Measurements from ENCODE around the gene SLC38A4. TPM values are rescaled to one million over a fixed set of nuclear protein-coding genes. Genes with fewer than 3 reads are reported as not detected.

The SLC38A4 gene
- polyA plus RNA-seq, 2 donors: 0.95 to 1.9 TPM

DNA sequence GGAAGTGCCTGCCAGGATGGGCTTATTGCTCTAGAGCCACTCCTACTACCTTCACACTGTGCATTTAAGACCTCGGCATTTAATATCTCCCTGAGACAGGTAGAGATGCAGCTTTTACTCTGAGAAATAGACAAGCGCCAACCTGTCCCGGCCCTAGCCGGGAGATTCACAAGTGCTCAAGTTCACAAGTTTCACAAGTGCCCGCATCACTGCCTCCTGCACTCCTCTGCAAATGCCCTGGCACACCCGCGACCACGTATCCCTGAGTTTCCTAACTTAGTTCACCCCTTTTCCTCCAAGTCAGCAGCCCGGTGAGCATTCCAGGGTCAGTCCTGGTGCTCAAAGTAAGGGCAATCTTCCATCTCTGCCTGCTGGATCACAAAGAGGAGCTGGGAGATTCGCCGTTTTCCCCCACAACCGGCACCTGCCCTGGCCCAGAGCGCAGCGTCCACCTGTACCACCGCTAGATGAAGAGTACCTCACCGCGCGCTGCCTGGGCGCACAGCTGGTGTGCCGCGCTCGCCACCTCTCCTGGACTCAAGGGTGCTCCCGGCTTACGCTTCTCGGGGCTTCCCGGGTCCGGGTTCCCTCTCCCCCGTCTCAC lies 5.0 kb upstream of the SLC38A4 start:
- 7 to 9% methylated on average over 28 of the region's 28 CpGs for WGBS, 2 donors
- Histone ChIP-seq H3K4me3 (ENCODE audit: low read depth in 1 of 2, low read length in 2 of 2) (peak overlapping the region; percentile 49 to 56), H3K9me3 (ENCODE audit: control insufficient read depth in 2 of 2, insufficient read depth in 1 of 2, low read depth in 1 of 2, low read length in 1 of 2) (no peaks in the 10 kb centered on the region), H3K27me3 (ENCODE audit: control insufficient read depth in 1 of 2, insufficient read depth in 2 of 2, low read length in 2 of 2) (no peaks in the 10 kb centered on the region), H3K27ac (ENCODE audit: low read depth in 2 of 2, low read length in 1 of 2) (no peak overlapping the region), H3K4me1 (ENCODE audit: control insufficient read depth in 2 of 2, insufficient read depth in 2 of 2, low read length in 1 of 2) (peaks cover 0 to 6% of the 10 kb centered on the region in 2 donors), H3K36me3 (ENCODE audit: control insufficient read depth in 2 of 2, insufficient read depth in 2 of 2, low read length in 1 of 2) (no peaks in the 10 kb centered on the region)

DNA sequence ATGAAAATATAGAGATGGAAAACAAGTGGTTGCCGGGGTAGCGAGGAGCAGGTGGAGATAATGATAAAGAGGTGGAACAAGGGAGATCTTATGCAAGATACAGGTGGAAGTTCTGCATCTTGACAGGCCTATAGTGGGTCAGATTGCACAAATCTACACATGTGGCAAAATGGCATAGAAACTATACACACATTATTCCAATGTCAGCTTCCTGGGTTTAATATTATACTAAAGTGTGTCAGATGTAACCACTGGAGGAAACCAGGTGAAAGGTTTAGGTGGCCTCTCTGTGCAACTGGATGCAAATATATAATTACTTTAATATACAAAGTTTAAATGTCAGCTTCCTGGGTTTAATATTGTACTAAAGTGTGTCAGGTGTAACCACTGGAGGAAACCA lies 1.1 kb downstream of the SLC38A4 start:
- Histone ChIP-seq H3K27ac (ENCODE audit: low read depth in 2 of 2, low read length in 1 of 2) (no peak overlapping the region), H3K36me3 (ENCODE audit: control insufficient read depth in 2 of 2, insufficient read depth in 2 of 2, low read length in 1 of 2) (no peaks in the 10 kb centered on the region), H3K27me3 (ENCODE audit: control insufficient read depth in 1 of 2, insufficient read depth in 2 of 2, low read length in 2 of 2) (no peaks in the 10 kb centered on the region), H3K4me1 (ENCODE audit: control insufficient read depth in 2 of 2, insufficient read depth in 2 of 2, low read length in 1 of 2) (no peaks in the 10 kb centered on the region), H3K4me3 (ENCODE audit: low read depth in 1 of 2, low read length in 2 of 2) (no peak overlapping the region), H3K9me3 (ENCODE audit: control insufficient read depth in 2 of 2, insufficient read depth in 1 of 2, low read depth in 1 of 2, low read length in 1 of 2) (no peaks in the 10 kb centered on the region)
- 96 to 98% methylated on average over 2 of the region's 2 CpGs for WGBS, 2 donors

DNA sequence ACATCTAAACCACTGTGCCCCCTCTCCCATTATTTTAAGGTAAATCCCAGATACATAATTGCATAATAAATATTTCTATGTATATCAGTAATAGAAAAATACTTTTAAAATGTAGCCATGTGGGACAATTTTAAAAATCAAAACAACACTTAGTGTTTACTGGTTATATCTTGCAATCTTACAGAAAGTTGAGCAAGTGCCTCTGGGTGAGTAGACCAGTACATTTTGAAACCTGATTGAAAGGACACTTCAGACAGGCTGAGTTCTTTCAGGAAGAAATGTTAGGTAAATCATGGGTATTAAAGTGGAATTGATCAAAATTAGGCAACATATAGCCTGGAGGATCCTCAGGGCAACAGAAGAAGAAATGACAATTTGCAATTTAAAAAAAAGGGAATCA lies 7.2 kb downstream of the SLC38A4 start:
- no peaks in the 10 kb centered on the region for H3K27me3 ChIP-seq (ENCODE audit: control insufficient read depth in 1 of 2, insufficient read depth in 2 of 2, low read length in 2 of 2)
- no peaks in the 10 kb centered on the region for H3K36me3 ChIP-seq (ENCODE audit: control insufficient read depth in 2 of 2, insufficient read depth in 2 of 2, low read length in 1 of 2)
- no peak overlapping the region for H3K27ac ChIP-seq (ENCODE audit: low read depth in 2 of 2, low read length in 1 of 2)
- no peak overlapping the region for H3K4me3 ChIP-seq (ENCODE audit: low read depth in 1 of 2, low read length in 2 of 2)
- no peaks in the 10 kb centered on the region for H3K9me3 ChIP-seq (ENCODE audit: control insufficient read depth in 2 of 2, insufficient read depth in 1 of 2, low read depth in 1 of 2, low read length in 1 of 2)
- H3K4me1 ChIP-seq (ENCODE audit: control insufficient read depth in 2 of 2, insufficient read depth in 2 of 2, low read length in 1 of 2): no peaks in the 10 kb centered on the region

DNA sequence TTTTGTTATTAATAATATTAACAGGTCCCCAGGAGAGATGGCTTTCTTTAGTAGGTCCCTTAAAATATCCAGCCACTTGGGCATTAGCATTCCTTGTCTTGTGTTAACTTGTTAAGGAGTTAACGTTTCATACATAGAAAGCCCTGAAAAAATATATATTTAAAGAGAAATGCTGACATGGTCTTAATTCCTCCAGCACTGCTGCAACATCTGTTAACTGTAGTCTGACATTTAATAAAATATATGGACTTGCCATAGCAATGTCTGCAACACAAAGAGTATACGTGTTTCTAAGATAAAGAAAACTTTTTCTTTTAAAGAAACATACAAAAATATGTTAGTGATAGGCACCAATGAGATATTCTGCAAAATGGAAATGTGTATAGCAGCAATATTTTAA lies 10.0 kb downstream of the SLC38A4 start:
- Histone ChIP-seq H3K27ac (ENCODE audit: low read depth in 2 of 2, low read length in 1 of 2) (no peak overlapping the region), H3K4me1 (ENCODE audit: control insufficient read depth in 2 of 2, insufficient read depth in 2 of 2, low read length in 1 of 2) (no peaks in the 10 kb centered on the region), H3K9me3 (ENCODE audit: control insufficient read depth in 2 of 2, insufficient read depth in 1 of 2, low read depth in 1 of 2, low read length in 1 of 2) (no peaks in the 10 kb centered on the region), H3K27me3 (ENCODE audit: control insufficient read depth in 1 of 2, insufficient read depth in 2 of 2, low read length in 2 of 2) (no peaks in the 10 kb centered on the region), H3K36me3 (ENCODE audit: control insufficient read depth in 2 of 2, insufficient read depth in 2 of 2, low read length in 1 of 2) (no peaks in the 10 kb centered on the region), H3K4me3 (ENCODE audit: low read depth in 1 of 2, low read length in 2 of 2) (no peak overlapping the region)
- 31 to 39% methylated on average over 2 of the region's 2 CpGs for WGBS, 2 donors

DNA sequence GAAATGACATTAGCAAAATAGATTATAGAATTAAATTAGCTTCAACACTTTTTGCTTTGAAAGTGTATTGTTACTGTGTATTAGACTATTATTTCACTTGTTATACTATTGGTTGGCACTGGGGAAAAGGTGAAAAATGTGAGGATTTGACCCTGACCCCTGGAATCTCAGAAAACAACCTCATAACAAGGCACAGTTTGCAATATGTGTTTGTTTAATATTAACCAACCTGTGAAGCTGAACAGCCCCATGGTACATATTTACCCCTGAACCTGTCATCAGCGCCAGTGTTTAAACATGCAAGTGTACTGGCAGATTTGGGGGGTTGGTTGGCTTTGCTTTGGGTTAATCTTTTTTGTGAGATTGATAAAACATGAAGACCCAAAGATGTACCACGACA lies 11.7 kb downstream of the SLC38A4 start:
- WGBS, 2 donors: 70 to 73% methylated on average over 2 of the region's 2 CpGs
- Histone ChIP-seq H3K4me1 (ENCODE audit: control insufficient read depth in 2 of 2, insufficient read depth in 2 of 2, low read length in 1 of 2) (no peaks in the 10 kb centered on the region), H3K27ac (ENCODE audit: low read depth in 2 of 2, low read length in 1 of 2) (no peak overlapping the region), H3K27me3 (ENCODE audit: control insufficient read depth in 1 of 2, insufficient read depth in 2 of 2, low read length in 2 of 2) (no peaks in the 10 kb centered on the region), H3K36me3 (ENCODE audit: control insufficient read depth in 2 of 2, insufficient read depth in 2 of 2, low read length in 1 of 2) (no peaks in the 10 kb centered on the region), H3K4me3 (ENCODE audit: low read depth in 1 of 2, low read length in 2 of 2) (no peak overlapping the region), H3K9me3 (ENCODE audit: control insufficient read depth in 2 of 2, insufficient read depth in 1 of 2, low read depth in 1 of 2, low read length in 1 of 2) (no peaks in the 10 kb centered on the region)

DNA sequence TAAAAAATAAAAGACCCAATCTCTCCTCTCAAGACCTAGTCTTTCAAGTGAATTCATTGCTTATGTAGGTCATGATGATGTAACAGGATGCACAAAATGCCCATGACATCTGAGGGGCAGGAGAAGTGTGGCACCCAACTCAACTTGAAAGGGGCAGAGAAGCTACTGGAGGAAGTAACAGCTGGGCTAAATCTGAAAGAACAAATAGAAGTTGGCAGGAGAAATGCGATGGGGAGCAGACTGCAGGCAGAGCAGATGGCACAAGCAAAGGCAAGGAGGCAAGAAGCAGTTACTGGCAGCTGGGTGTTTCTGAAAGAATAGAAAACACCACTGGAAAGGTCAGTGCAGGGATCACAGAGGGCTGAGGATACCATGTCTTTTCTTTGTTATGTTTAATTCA lies 14.6 kb downstream of the SLC38A4 start:
- H3K27ac ChIP-seq (ENCODE audit: low read depth in 2 of 2, low read length in 1 of 2): no peak overlapping the region
- 56 to 65% methylated on average over 1 of the region's 1 CpG for WGBS, 2 donors
- no peak overlapping the region for H3K4me3 ChIP-seq (ENCODE audit: low read depth in 1 of 2, low read length in 2 of 2)
- no peaks in the 10 kb centered on the region for H3K36me3 ChIP-seq (ENCODE audit: control insufficient read depth in 2 of 2, insufficient read depth in 2 of 2, low read length in 1 of 2)
- no peaks in the 10 kb centered on the region for H3K4me1 ChIP-seq (ENCODE audit: control insufficient read depth in 2 of 2, insufficient read depth in 2 of 2, low read length in 1 of 2)
- no peaks in the 10 kb centered on the region for H3K9me3 ChIP-seq (ENCODE audit: control insufficient read depth in 2 of 2, insufficient read depth in 1 of 2, low read depth in 1 of 2, low read length in 1 of 2)
- H3K27me3 ChIP-seq (ENCODE audit: control insufficient read depth in 1 of 2, insufficient read depth in 2 of 2, low read length in 2 of 2): no peaks in the 10 kb centered on the region

DNA sequence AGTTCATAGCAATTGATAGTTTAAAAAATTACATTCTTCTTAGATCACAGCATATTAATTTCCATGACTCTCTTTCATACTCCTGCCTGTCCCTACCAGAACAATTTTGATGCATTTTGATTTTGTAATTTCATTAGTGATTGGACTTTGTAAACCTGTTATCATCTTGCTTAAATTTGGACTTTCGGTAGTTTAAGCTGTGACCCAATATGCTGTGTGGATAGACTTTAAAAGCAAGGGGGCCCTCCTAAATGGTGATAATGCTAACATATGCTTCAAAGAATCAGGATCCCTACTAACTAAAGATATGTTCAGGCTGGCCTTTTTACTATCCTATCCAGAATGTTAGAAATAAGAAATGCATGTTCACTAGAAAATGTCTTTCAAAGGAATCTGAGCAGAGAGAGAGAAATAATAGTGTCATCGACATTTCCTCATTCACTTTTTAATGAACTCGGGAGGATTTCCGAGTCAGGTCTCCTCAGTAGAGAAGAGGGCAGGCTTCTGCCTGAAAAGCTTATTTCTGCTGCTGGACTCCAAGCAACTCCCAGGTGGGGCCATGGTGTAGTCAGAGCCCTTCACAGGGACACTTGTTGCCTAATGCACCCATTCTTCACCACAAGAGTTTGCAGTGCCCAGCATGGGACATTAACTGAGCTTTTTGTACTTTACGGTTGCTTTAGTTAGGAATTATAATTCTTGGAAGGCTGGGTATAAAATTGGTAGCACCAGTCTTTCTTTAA lies 16.7 kb downstream of the SLC38A4 start:
- WGBS, 2 donors: 78 to 90% methylated on average over 5 of the region's 5 CpGs
- Histone ChIP-seq H3K27ac (ENCODE audit: low read depth in 2 of 2, low read length in 1 of 2) (no peak overlapping the region), H3K36me3 (ENCODE audit: control insufficient read depth in 2 of 2, insufficient read depth in 2 of 2, low read length in 1 of 2) (no peaks in the 10 kb centered on the region), H3K4me3 (ENCODE audit: low read depth in 1 of 2, low read length in 2 of 2) (no peak overlapping the region), H3K9me3 (ENCODE audit: control insufficient read depth in 2 of 2, insufficient read depth in 1 of 2, low read depth in 1 of 2, low read length in 1 of 2) (no peaks in the 10 kb centered on the region), H3K4me1 (ENCODE audit: control insufficient read depth in 2 of 2, insufficient read depth in 2 of 2, low read length in 1 of 2) (no peaks in the 10 kb centered on the region), H3K27me3 (ENCODE audit: control insufficient read depth in 1 of 2, insufficient read depth in 2 of 2, low read length in 2 of 2) (no peaks in the 10 kb centered on the region)

DNA sequence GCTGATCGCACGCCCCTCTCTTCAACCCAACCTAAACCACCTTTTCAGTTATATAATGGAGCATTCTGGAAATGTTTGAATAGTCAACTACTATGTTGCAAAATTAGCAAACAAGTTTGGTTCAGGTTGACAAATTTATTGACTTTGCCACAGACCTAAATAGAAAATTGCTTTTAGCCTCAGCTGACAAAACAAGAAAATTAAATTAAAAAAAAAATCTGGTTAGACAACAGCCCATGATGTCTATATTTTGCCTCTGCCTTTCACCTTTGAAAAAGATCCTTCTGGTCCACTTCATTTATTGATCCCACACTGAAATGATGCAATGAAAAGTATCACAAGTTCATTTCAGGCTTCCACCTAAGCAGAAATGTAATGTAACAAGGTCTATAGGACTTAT lies 17.5 kb downstream of the SLC38A4 start:
- no peak overlapping the region for H3K4me3 ChIP-seq (ENCODE audit: low read depth in 1 of 2, low read length in 2 of 2)
- H3K27me3 ChIP-seq (ENCODE audit: control insufficient read depth in 1 of 2, insufficient read depth in 2 of 2, low read length in 2 of 2): no peaks in the 10 kb centered on the region
- no peaks in the 10 kb centered on the region for H3K4me1 ChIP-seq (ENCODE audit: control insufficient read depth in 2 of 2, insufficient read depth in 2 of 2, low read length in 1 of 2)
- H3K9me3 ChIP-seq (ENCODE audit: control insufficient read depth in 2 of 2, insufficient read depth in 1 of 2, low read depth in 1 of 2, low read length in 1 of 2): no peaks in the 10 kb centered on the region
- no peaks in the 10 kb centered on the region for H3K36me3 ChIP-seq (ENCODE audit: control insufficient read depth in 2 of 2, insufficient read depth in 2 of 2, low read length in 1 of 2)
- H3K27ac ChIP-seq (ENCODE audit: low read depth in 2 of 2, low read length in 1 of 2): no peak overlapping the region
- WGBS, 2 donors: 95 to 99% methylated on average over 2 of the region's 2 CpGs

DNA sequence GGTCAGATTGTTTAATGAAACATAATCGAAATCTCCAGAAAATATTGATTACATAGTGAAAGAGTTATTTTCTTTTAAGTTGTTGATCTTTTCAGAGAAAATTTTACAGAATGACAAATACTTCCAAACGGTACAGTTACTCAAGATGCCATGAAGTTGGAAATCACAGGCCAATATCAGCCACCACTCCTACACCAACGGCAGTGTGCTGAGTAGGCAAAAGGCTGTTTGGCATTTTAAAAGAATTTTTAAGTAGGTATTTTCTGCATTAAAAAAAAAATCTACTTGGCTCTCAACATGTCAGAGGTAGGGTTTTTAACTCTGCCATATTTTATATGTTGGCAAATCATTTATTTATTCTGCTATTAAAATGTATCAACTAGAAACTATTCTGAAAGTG lies 21.7 kb downstream of the SLC38A4 start:
- no peak overlapping the region for H3K27ac ChIP-seq (ENCODE audit: low read depth in 2 of 2, low read length in 1 of 2)
- H3K36me3 ChIP-seq (ENCODE audit: control insufficient read depth in 2 of 2, insufficient read depth in 2 of 2, low read length in 1 of 2): no peaks in the 10 kb centered on the region
- no peak overlapping the region for H3K4me3 ChIP-seq (ENCODE audit: low read depth in 1 of 2, low read length in 2 of 2)
- no peaks in the 10 kb centered on the region for H3K4me1 ChIP-seq (ENCODE audit: control insufficient read depth in 2 of 2, insufficient read depth in 2 of 2, low read length in 1 of 2)
- WGBS, 2 donors: 67 to 78% methylated on average over 3 of the region's 3 CpGs
- H3K27me3 ChIP-seq (ENCODE audit: control insufficient read depth in 1 of 2, insufficient read depth in 2 of 2, low read length in 2 of 2): no peaks in the 10 kb centered on the region
- no peaks in the 10 kb centered on the region for H3K9me3 ChIP-seq (ENCODE audit: control insufficient read depth in 2 of 2, insufficient read depth in 1 of 2, low read depth in 1 of 2, low read length in 1 of 2)

DNA sequence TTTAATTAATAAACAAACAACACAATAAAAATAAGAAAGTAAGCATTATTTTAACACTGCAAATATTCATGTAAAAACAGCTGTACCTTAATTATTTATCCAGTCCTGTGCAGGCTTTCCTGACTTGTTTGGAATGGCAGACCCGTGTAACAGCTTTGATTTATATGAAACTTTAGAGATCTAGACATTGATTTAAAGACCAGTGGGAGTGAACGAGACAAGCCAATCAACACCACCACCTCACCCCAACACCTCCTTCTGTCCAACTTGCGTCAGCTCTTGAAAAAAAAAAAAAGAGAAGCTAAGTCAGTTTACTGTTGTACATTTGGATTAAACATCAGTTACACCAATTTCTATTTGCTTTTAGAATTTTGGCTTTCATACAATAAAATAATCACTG lies 22.3 kb downstream of the SLC38A4 start:
- no peak overlapping the region for H3K4me3 ChIP-seq (ENCODE audit: low read depth in 1 of 2, low read length in 2 of 2)
- H3K9me3 ChIP-seq (ENCODE audit: control insufficient read depth in 2 of 2, insufficient read depth in 1 of 2, low read depth in 1 of 2, low read length in 1 of 2): no peaks in the 10 kb centered on the region
- no peaks in the 10 kb centered on the region for H3K36me3 ChIP-seq (ENCODE audit: control insufficient read depth in 2 of 2, insufficient read depth in 2 of 2, low read length in 1 of 2)
- no peak overlapping the region for H3K27ac ChIP-seq (ENCODE audit: low read depth in 2 of 2, low read length in 1 of 2)
- WGBS, 2 donors: 50 to 52% methylated on average over 3 of the region's 3 CpGs
- H3K4me1 ChIP-seq (ENCODE audit: control insufficient read depth in 2 of 2, insufficient read depth in 2 of 2, low read length in 1 of 2): no peaks in the 10 kb centered on the region
- no peaks in the 10 kb centered on the region for H3K27me3 ChIP-seq (ENCODE audit: control insufficient read depth in 1 of 2, insufficient read depth in 2 of 2, low read length in 2 of 2)
